Measurements from ENCODE around the gene ADSL. TPM values are rescaled to one million over a fixed set of nuclear protein-coding genes. Genes with fewer than 3 reads are reported as not detected.
A peak's percentile ranks its signal among the peaks of the same experiment; 100 is the strongest.

The ADSL gene
- total and polyA plus RNA-seq, 2 donors (not counting 1 experiment from before 2014, with no cell fraction given): 61.0 to 63.8 TPM

DNA sequence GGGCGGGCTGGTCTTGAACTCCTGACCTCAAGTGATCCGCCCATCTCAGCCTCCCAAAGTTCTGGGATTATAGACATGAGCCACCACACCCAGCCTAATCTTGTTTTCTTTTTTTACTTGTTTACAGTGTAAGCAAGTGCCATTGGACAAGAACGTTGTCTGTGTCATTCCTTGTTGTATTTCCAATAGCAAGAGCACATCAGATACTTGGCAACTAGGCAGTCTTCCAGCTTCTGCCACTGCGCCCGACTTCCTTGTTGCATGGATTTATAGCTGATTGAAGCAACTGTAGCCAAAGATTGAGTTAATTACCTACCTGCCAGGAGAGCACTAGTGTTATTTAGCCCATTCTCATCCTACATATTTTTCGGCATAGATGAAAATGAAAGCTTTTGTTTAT, 21.0 kb downstream of the ADSL start:
- H2AFZ ChIP-seq (ENCODE audit: insufficient read depth, low read depth, low read length, poor library complexity, severe bottlenecking): no peak overlapping the region
- Mint-ChIP-seq H3K27ac (no peak overlapping the region), H3K27me3 (no peaks in the 10 kb centered on the region), H3K4me3 (no peak overlapping the region), H3K4me1 (peaks cover 11% of the 10 kb centered on the region), H3K9me3 (ENCODE audit: insufficient read depth) (no peaks in the 10 kb centered on the region)
- H3K9me3 ChIP-seq (ENCODE audit: control extremely low read depth in 1 of 3, control insufficient read depth in 2 of 3, insufficient read depth in 1 of 3, low read length in 2 of 3): no peaks in the 10 kb centered on the region
- ATAC-seq (ENCODE audit: low read depth): no peak
- DNase-seq: no peak
- H3K4me2 ChIP-seq (replicated peaks; ENCODE audit: low read depth, low read length, poor library complexity, severe bottlenecking): no peak overlapping the region
- TF ChIP-seq EZH2 (IDR thresholded peaks at IDR 0.05; ENCODE audit: borderline replicate concordance, insufficient read depth, low read depth, low read length, poor library complexity, severe bottlenecking): no peak
- TF ChIP-seq, protein P1, sequence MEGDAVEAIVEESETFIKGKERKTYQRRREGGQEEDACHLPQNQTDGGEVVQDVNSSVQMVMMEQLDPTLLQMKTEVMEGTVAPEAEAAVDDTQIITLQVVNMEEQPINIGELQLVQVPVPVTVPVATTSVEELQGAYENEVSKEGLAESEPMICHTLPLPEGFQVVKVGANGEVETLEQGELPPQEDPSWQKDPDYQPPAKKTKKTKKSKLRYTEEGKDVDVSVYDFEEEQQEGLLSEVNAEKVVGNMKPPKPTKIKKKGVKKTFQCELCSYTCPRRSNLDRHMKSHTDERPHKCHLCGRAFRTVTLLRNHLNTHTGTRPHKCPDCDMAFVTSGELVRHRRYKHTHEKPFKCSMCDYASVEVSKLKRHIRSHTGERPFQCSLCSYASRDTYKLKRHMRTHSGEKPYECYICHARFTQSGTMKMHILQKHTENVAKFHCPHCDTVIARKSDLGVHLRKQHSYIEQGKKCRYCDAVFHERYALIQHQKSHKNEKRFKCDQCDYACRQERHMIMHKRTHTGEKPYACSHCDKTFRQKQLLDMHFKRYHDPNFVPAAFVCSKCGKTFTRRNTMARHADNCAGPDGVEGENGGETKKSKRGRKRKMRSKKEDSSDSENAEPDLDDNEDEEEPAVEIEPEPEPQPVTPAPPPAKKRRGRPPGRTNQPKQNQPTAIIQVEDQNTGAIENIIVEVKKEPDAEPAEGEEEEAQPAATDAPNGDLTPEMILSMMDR (IDR thresholded peaks at IDR 0.05): no peak
- peaks cover 6 to 50% of the 10 kb centered on the region in 2 experiments for H3K36me3 ChIP-seq (replicated peaks in 1 of 2; ENCODE audit: control extremely low read depth in 1 of 2, control insufficient read depth in 1 of 2, extremely low read depth in 1 of 2, insufficient read depth in 2 of 2, low read length in 1 of 2)
- 80% methylated on average over 1 of the region's 6 CpGs for WGBS (ENCODE audit: insufficient coverage)
- no peak overlapping the region for H3K9ac ChIP-seq (ENCODE audit: low read length)
- no peak overlapping the region for H3K4me3 ChIP-seq (ENCODE audit: control extremely low read depth in 1 of 5, extremely low read depth in 1 of 5, insufficient read depth in 1 of 5, low read depth in 2 of 5, low read length in 4 of 5)
- H3K4me1 ChIP-seq (ENCODE audit: control insufficient read depth in 2 of 2, insufficient read depth in 2 of 2, low read length in 2 of 2): peaks cover 6 to 9% of the 10 kb centered on the region in 2 donors
- H3K27ac ChIP-seq (ENCODE audit: low read length in 2 of 2): no peak overlapping the region
- POLR2A ChIA-PET: no interaction called here
- no peaks in the 10 kb centered on the region for H4K20me1 ChIP-seq (ENCODE audit: control insufficient read depth, insufficient read depth, low read length, poor library complexity, severe bottlenecking)
- peaks cover 25% of the 10 kb centered on the region for H3K79me2 ChIP-seq (ENCODE audit: control insufficient read depth, insufficient read depth, low read length)
- intact Hi-C loops (cut with micrococcal nuclease): no loop called here
- CTCF ChIA-PET: interaction anchor here (0.6 to 1.0 kb wide), 2 partner anchors 30 to 279 kb away, joined by 3 to 4 read pairs; no protein-coding TSS in a partner anchor
- no peaks in the 10 kb centered on the region for H3K27me3 ChIP-seq (replicated peaks in 1 of 4; ENCODE audit: control extremely low read depth in 1 of 4, control insufficient read depth in 3 of 4, insufficient read depth in 4 of 4, low read length in 3 of 4)

DNA sequence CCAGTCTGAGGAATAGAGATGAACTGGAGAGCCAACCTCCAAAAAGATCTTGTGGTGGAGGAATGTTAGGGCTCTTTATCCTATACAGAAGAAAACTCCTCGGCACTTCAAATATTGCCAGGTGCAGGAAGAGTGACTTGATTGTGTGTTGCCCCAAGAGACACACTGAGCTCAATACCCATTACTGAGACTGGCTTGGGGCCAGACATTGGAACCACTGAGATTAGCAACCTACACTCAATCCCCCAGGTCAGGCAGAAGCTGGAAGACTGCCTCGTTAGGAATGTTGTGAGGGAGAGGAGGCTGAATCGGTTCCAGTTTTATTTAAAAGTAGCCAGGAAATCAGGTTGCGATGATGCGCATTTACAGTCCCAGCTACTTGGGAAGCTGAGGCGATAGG, 21.7 kb downstream of the ADSL start:
- H3K27ac Mint-ChIP-seq: peak overlapping the region; percentile 26
- Histone ChIP-seq H3K9ac (ENCODE audit: low read length) (no peak overlapping the region), H3K4me2 (replicated peaks; ENCODE audit: low read depth, low read length, poor library complexity, severe bottlenecking) (no peak overlapping the region), H2AFZ (ENCODE audit: insufficient read depth, low read depth, low read length, poor library complexity, severe bottlenecking) (no peak overlapping the region), H4K20me1 (ENCODE audit: control insufficient read depth, insufficient read depth, low read length, poor library complexity, severe bottlenecking) (no peaks in the 10 kb centered on the region), H3K9me3 (ENCODE audit: control extremely low read depth in 1 of 3, control insufficient read depth in 2 of 3, insufficient read depth in 1 of 3, low read length in 2 of 3) (no peaks in the 10 kb centered on the region), H3K36me3 (replicated peaks in 1 of 2; ENCODE audit: control extremely low read depth in 1 of 2, control insufficient read depth in 1 of 2, extremely low read depth in 1 of 2, insufficient read depth in 2 of 2, low read length in 1 of 2) (peaks cover 8 to 44% of the 10 kb centered on the region in 2 experiments), H3K27ac (ENCODE audit: low read length in 2 of 2) (no peak overlapping the region), H3K27me3 (replicated peaks in 1 of 4; ENCODE audit: control extremely low read depth in 1 of 4, control insufficient read depth in 3 of 4, insufficient read depth in 4 of 4, low read length in 3 of 4) (no peaks in the 10 kb centered on the region), H3K79me2 (ENCODE audit: control insufficient read depth, insufficient read depth, low read length) (peaks cover 29% of the 10 kb centered on the region), H3K4me1 (ENCODE audit: control insufficient read depth in 2 of 2, insufficient read depth in 2 of 2, low read length in 2 of 2) (peaks cover 6 to 9% of the 10 kb centered on the region in 2 donors), H3K4me3 (ENCODE audit: control extremely low read depth in 1 of 5, extremely low read depth in 1 of 5, insufficient read depth in 1 of 5, low read depth in 2 of 5, low read length in 4 of 5) (no peak overlapping the region)
- intact Hi-C loops (cut with micrococcal nuclease): no loop called here
- no peak overlapping the region for H3K4me3 Mint-ChIP-seq
- ATAC-seq (ENCODE audit: low read depth) (no peak), DNase-seq (no peak)
- CTCF ChIA-PET: interaction anchor here (0.9 to 1.0 kb wide), 2 partner anchors 69 to 278 kb away, joined by 3 read pairs; no protein-coding TSS in a partner anchor
- 100% methylated on average over 3 of the region's 6 CpGs for WGBS (ENCODE audit: insufficient coverage)
- no peak for TF ChIP-seq EZH2 (IDR thresholded peaks at IDR 0.05; ENCODE audit: borderline replicate concordance, insufficient read depth, low read depth, low read length, poor library complexity, severe bottlenecking)
- TF ChIP-seq, protein P1 (IDR thresholded peaks at IDR 0.05): no peak
- POLR2A ChIA-PET: interaction anchor here (0.6 kb wide), 1 partner anchor 68 kb away, joined by 6 read pairs; no protein-coding TSS in a partner anchor
- H3K9me3 Mint-ChIP-seq (ENCODE audit: insufficient read depth): no peaks in the 10 kb centered on the region
- peaks cover 18% of the 10 kb centered on the region for H3K4me1 Mint-ChIP-seq
- H3K27me3 Mint-ChIP-seq: no peaks in the 10 kb centered on the region

Data from B cell (primary cell).